ENCODE data around the gene INSR.
"Not testable (repeated sequence)": the region's sequence is repeated elsewhere in the genome, so short reads cannot be mapped to it uniquely, and the experiment has no call there.

Gene INSR

DNA sequence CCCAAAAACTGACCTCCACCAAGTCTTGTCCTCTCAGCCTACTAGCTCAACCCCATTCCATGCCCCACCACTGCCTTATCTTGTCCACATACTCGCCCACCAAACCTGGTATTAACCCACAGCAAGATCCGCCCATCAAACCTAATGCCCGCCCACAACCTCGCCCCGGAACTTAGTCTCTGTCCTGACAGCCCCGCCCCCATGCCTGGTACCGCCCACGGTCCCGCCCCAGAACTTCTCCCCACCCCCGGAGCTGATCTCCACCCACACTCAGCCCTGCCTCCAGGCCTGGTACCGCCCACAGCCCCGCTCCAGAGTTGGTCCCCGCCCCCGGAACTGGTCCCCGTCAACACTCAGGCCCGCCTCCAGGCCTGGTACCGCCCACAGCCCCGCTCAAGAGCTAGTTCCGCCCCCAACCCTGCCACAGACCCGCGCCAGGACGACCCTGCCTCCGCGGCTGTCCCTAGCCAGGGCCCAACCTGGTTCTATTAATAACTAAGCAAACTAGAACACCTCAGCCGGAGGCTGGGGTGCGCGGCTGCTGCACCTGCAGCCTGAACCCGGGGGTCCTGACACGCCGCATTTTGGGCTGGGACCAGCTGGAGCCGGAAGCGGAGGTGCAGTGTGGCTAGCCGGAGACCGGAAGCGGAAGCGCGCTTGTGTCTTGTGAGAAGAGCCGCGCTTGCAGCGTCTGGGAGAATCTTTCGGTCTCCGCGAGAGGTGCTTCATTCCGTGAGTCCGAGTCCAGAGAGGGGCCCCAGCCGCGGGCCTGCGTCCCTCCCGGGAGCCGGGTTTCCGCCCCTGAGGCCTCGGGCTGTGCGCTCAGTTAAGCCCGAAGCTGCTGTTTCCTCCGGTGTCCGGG, 224.9 kb downstream of the INSR start, which contains the start of gene ZNF557:
Gene ZNF557 (plus strand): TSS at position 662 of the 862 bp plus-strand sequence. CDS start 5,372 bp downstream, outside the sequence.
- in situ Hi-C loops (cut with MboI; ENCODE audit: low sequenced_read_pairs): no loop called here
- Histone ChIP-seq H3K4me3 (peak within 1 kb of the TSS; percentile 98), H3K36me3 (replicated peaks) (peaks cover 12% of the 10 kb centered on the region), H3K4me1 (peaks cover 3% of the 10 kb centered on the region; the same call in 1 of the 2 replicates), H3K9me3 (no peaks in the 10 kb centered on the region), H3K27me3 (ENCODE audit: low read depth) (no peaks in the 10 kb centered on the region)
- peak; percentile 88 to 99 for DNase-seq (ENCODE audit: low spot score in 2 of 2)

DNA sequence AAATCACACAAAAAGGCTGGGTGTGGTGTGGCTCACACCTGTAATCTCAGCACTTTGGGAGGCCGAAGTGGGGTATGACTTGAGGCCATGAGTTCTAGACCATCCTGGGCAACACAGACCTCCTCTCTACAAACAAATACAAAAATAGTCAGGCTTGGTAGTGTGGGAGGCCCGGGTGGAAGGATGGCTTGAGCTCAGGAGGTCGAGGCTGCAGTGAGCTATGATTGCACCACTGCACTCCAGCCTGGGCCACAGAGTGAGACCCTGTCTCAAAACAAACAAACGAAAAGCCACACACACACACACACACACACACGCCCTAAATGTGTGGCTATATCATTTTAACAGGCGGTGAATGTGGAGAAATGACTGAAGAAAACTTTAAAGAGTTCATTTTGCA, 225.6 kb downstream of the INSR start:
- no peaks in the 10 kb centered on the region for H3K9me3 ChIP-seq
- H3K4me1 ChIP-seq: peaks cover 3% of the 10 kb centered on the region; the same call in 1 of the 2 replicates
- no peak for DNase-seq (ENCODE audit: low spot score in 2 of 2)
- peaks cover 12% of the 10 kb centered on the region for H3K36me3 ChIP-seq (replicated peaks)
- in situ Hi-C loops (cut with MboI; ENCODE audit: low sequenced_read_pairs): no loop called here
- H3K27me3 ChIP-seq (ENCODE audit: low read depth): no peaks in the 10 kb centered on the region
- H3K4me3 ChIP-seq: peak overlapping the region; percentile 98

DNA sequence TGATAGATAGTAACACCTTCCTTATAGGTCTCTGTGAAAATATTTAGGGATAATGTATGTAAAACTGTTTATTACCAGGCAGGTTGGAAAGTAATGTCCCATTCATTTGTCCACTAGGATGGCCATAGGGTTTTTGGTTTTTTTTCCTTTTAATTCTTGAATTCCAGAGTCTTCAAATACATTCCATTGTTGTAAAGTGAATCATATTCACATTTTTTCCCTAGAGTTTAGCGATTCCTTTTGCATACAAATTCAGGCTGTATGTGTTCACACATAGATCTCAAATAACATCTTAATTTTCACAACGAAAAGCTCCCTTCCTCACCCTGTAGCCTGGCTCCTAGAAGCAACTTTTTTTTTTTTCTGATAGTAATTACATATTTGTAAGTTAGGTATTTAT, 226.5 kb downstream of the INSR start:
- Histone ChIP-seq H3K36me3 (replicated peaks) (peaks cover 6% of the 10 kb centered on the region), H3K27me3 (ENCODE audit: low read depth) (no peaks in the 10 kb centered on the region)
- in situ Hi-C loops (cut with MboI; ENCODE audit: low sequenced_read_pairs): no loop called here

DNA sequence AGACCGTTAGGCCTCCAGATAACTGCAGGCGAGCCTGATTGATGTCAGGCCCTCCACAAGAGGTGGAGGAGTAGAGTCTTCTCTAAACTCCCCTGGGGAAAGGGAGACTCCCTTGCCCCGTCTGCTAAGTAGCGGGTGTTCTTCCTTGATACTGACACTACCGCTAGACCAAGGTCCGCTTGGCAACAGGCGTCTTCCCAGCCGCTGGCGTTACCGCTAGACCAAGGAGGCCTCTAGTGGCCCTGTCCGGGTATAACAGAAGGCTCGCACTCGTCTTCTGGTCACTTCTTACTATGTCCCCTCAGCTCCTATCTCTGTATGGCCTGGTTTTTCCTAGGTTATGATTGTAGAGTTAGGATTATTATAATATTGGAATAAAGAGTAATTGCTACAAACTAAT, 227.1 kb downstream of the INSR start:
- H3K4me3 ChIP-seq; H3K27me3 ChIP-seq (ENCODE audit: low read depth); H3K36me3 ChIP-seq (replicated peaks); H3K4me1 ChIP-seq; in situ Hi-C loops (cut with MboI; ENCODE audit: low sequenced_read_pairs); H3K9me3 ChIP-seq: not testable (repeated sequence)
- DNase-seq (ENCODE audit: low spot score in 2 of 2): peak in 1 of 2 experiments; percentile 33

More for the DNA sequence above, 226.5 kb downstream of the INSR start:
- Histone ChIP-seq H3K9me3 (no peaks in the 10 kb centered on the region), H3K4me1 (peaks cover 3% of the 10 kb centered on the region; the same call in 1 of the 2 replicates), H3K4me3 (no peak overlapping the region)
- DNase-seq (ENCODE audit: low spot score in 2 of 2): no peak

DNA sequence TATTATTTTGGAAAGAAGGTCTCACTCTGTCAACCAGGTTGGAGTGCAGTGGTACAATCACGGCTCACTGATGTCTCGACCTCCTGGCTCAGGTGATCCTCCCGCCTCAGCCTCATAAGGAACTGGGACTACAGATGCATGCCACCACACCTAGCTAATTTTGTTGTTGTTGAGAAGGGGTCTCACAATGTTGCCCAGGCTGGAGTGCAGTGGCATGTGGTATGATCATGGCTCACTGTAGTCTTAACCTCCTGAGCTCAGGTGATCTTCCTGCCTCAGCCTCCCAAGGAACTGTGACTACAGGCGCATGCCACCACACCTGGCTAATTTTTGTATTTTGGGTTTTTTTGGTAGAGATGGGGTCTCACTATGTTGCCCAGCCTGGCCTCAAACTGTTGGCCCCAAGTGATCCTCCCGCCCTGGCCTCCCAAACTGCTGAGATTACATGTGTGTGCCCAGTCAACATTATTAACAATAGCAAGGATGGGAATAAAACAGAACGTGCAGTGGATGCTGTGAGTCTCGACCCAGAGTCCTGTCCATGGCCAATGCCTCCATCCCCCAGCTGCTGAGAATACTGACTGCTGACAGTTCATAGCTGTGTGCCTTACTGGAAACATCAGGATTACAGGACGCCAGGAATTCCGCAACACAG, 230.3 kb downstream of the INSR start:
- Histone ChIP-seq H3K36me3 (replicated peaks) (no peaks in the 10 kb centered on the region), H3K27me3 (ENCODE audit: low read depth) (no peaks in the 10 kb centered on the region), H3K4me1 (peaks cover 2% of the 10 kb centered on the region; the same call in 1 of the 2 replicates), H3K9me3 (no peaks in the 10 kb centered on the region), H3K4me3 (no peak overlapping the region)
- no peak for DNase-seq (ENCODE audit: low spot score in 2 of 2)
- in situ Hi-C loops (cut with MboI; ENCODE audit: low sequenced_read_pairs): no loop called here

DNA sequence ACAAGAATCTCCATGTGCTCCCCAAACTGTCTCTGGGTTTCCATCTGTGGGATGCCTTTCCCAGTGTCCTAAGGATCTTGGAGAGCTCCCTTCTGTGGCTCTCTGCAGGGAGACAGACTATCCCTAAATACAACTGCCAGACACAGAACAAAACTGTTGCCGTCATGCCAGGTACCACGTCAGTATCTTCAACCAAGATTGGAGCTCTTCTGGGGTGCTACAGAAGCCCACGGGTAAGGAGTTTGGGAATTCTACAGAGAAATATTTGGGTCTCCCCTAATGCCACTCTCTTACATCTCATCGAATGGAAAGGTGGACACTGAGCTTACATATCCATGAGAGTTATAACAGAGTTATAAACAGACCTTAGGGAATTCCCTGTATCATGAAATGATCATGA, 230.9 kb downstream of the INSR start:
- no peaks in the 10 kb centered on the region for H3K4me1 ChIP-seq
- no peaks in the 10 kb centered on the region for H3K9me3 ChIP-seq
- in situ Hi-C loops (cut with MboI; ENCODE audit: low sequenced_read_pairs): no loop called here
- H3K4me3 ChIP-seq: no peak overlapping the region
- H3K27me3 ChIP-seq (ENCODE audit: low read depth): no peaks in the 10 kb centered on the region
- DNase-seq (ENCODE audit: low spot score in 2 of 2): no peak
- no peaks in the 10 kb centered on the region for H3K36me3 ChIP-seq (replicated peaks)

Measured in HAP-1 (cell line).